ENCODE data around the gene TRAF3IP3. TPM values are rescaled to one million over a fixed set of nuclear protein-coding genes. Genes with fewer than 3 reads are reported as not detected.
A peak's percentile ranks its signal among the peaks of the same experiment; 100 is the strongest.

TRAF3IP3 gene
- total RNA-seq, 3 donors from 2014 or later: 59.0 to 109 (median 85.2) TPM

DNA sequence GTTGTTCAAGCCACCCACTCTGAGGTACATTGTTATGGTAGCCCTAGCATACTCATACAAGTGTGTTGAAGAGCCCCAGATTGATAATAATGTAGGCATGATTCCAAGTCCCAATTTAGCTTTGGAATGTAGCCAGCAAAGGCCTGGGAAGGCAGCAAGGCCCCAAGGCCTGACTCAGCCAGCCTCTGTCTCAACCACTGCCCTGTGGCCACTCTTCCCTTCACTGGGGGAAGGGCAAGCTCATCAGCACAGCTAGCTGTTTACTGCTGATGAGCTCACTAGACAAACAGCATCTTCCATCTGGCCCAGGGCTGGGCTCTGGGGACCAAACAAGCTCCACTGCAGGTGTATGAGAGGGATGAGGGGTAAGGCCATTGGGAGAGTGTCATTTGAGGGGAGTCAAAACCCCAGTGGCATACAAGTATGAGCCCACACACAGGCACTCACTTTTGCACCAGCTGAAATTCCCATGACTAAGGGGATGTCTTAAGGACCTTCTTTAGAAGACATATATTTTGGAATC is 52.3 kb downstream of the TRAF3IP3 start:
- H3K4me1 Mint-ChIP-seq (ENCODE audit: low read depth): peaks cover 11% of the 10 kb centered on the region

DNA sequence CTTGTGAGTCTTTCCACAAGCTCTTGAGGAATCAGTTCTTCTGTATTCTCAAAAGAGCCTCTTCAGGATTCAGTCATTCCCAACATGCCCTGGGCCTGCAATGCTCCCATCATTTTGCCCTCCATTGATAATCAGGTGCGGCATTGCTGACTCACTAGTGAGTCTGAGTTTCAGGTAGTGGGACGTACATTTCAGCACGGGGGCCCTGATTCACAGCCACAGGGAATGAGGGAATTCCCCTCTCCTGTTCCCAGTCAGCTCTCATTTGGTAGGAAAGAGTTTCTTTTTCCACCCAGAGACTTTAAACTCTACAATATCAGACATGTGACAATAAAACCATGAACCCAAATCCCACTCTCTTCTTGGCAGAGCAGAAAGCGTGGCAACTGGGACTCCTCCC is 53.8 kb downstream of the TRAF3IP3 start:
- Mint-ChIP-seq H3K4me3 (no peak overlapping the region), H3K27me3 (ENCODE audit: low read depth) (no peaks in the 10 kb centered on the region), H3K4me1 (ENCODE audit: low read depth) (peaks cover 11% of the 10 kb centered on the region), H3K36me3 (ENCODE audit: insufficient read depth) (no peaks in the 10 kb centered on the region), H3K9me3 (no peaks in the 10 kb centered on the region)
- no peak for DNase-seq
- ATAC-seq: no peak

More for the DNA sequence above, 52.3 kb downstream of the TRAF3IP3 start:
- no peak overlapping the region for H3K4me3 Mint-ChIP-seq
- no peak for DNase-seq
- no peaks in the 10 kb centered on the region for H3K27me3 Mint-ChIP-seq (ENCODE audit: low read depth)
- H3K9me3 Mint-ChIP-seq: no peaks in the 10 kb centered on the region
- H3K36me3 Mint-ChIP-seq (ENCODE audit: insufficient read depth): no peaks in the 10 kb centered on the region
- ATAC-seq: no peak

DNA sequence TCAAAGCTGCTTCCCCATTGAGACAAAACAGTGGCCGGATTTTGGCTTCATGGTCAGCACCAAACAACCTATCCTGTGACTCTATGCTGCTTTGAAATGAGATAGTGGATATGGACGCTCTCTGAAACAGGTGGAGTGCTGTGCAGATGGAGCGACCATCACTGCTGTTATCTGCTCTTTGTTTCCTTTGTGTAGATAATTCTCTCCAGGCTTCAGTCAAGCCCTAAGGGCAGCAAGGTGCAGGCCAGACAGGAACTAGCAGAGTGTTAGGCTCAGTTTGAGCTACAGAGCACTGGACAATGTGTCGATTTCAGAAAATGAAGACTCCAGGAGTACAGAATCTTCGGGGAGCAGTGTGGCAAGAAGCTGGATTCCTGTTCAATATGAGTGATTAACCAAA is 54.9 kb downstream of the TRAF3IP3 start:
- H3K9me3 Mint-ChIP-seq: no peaks in the 10 kb centered on the region
- H3K27me3 Mint-ChIP-seq (ENCODE audit: low read depth): no peaks in the 10 kb centered on the region
- H3K4me3 Mint-ChIP-seq: no peak overlapping the region
- ATAC-seq (no peak), DNase-seq (no peak)
- H3K4me1 Mint-ChIP-seq (ENCODE audit: low read depth): peaks cover 15% of the 10 kb centered on the region
- H3K36me3 Mint-ChIP-seq (ENCODE audit: insufficient read depth): no peaks in the 10 kb centered on the region

DNA sequence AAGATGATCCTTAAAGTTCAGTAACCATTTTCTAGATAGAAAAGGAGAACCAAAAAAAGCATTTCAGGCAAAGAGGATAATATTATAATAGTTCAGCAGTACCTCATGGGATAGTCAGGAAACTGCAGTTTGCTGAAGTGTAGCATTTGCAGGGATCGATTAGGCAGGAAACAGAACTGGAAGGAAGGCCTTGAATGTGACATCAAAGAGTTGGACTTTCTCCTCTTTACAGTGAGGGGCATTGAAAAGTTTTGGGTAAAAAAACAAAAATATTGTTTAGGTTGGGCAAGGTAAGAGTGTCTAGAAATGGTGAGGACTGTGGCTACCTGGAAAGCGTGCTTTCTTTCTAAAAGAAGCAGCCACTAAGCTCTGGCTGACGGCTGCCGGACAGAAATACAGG is 58.0 kb downstream of the TRAF3IP3 start:
- Mint-ChIP-seq H3K36me3 (ENCODE audit: insufficient read depth) (no peaks in the 10 kb centered on the region), H3K4me3 (no peak overlapping the region), H3K4me1 (ENCODE audit: low read depth) (peaks cover 14% of the 10 kb centered on the region), H3K27me3 (ENCODE audit: low read depth) (no peaks in the 10 kb centered on the region), H3K9me3 (no peaks in the 10 kb centered on the region)
- ATAC-seq: no peak
- DNase-seq: no peak

DNA sequence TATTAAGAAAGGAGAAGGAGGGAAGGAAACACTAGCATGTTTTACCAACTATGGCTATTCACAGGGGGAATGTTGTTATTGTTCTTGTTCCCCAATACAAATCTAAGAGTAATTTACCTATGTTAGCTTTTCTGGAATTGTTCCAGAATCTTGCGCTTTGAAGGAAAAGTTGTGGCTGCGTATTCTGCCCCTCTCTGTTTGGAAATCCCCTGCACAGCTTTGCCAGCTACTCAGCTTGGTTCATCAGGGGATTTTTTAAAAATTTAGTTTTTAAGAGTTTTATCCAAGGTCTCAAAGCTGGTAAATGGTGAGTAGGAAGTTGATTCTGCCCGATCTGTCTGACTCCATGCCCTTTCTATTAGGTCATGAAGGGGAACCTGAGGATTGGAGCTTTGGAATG is 59.6 kb downstream of the TRAF3IP3 start:
- peaks cover 14% of the 10 kb centered on the region for H3K4me1 Mint-ChIP-seq (ENCODE audit: low read depth)
- no peaks in the 10 kb centered on the region for H3K27me3 Mint-ChIP-seq (ENCODE audit: low read depth)
- no peak overlapping the region for H3K4me3 Mint-ChIP-seq
- DNase-seq (no peak), ATAC-seq (no peak)
- no peaks in the 10 kb centered on the region for H3K36me3 Mint-ChIP-seq (ENCODE audit: insufficient read depth)
- no peaks in the 10 kb centered on the region for H3K9me3 Mint-ChIP-seq

DNA sequence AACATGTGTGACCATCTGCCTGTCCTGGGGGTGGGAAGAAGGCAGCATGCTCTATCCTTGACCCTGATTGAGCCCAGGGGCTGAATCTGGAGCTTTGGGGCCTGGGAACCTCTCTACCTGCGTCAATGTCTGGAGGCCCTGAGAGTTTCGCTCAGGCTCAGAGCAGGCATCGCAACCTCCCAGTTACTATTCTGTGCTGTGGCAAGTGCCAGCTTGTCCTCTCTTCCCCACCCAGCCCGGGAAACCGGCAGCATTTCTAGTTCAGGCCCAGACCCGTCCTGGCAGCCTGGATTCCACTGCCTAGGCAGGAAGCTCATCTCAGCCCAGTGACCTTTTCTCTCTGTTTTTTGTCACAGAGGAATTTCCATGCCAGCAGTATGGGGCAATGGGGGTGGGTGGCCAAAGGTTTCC is 60.1 kb downstream of the TRAF3IP3 start:
- no peaks in the 10 kb centered on the region for H3K36me3 Mint-ChIP-seq (ENCODE audit: insufficient read depth)
- no peak overlapping the region for H3K4me3 Mint-ChIP-seq
- peaks cover 14% of the 10 kb centered on the region for H3K4me1 Mint-ChIP-seq (ENCODE audit: low read depth)
- no peaks in the 10 kb centered on the region for H3K9me3 Mint-ChIP-seq
- peaks cover under 1% of the 10 kb centered on the region for H3K27me3 Mint-ChIP-seq (ENCODE audit: low read depth)
- ATAC-seq (no peak), DNase-seq (no peak)

DNA sequence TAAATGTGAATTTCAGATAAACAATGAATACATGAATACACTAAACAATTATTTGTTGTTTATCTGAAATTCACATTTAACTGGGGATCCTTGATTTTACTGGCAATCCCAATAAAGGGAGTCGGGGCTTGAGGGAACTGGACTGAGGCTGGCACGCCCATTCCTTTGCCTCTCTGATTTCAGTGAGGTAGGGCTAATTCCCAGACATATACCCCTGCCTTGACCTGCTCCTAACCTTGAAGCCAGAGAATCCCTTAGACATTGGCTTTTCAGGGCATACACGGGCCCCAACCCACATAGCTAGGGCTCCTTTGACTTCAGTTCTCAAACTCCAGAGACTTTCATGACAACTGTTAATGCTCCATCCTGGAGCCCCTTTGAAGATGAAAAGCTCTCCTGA is 61.1 kb downstream of the TRAF3IP3 start:
- H3K4me3 Mint-ChIP-seq: no peak overlapping the region
- peaks cover 14% of the 10 kb centered on the region for H3K4me1 Mint-ChIP-seq (ENCODE audit: low read depth)
- ATAC-seq: no peak
- no peaks in the 10 kb centered on the region for H3K9me3 Mint-ChIP-seq
- H3K27me3 Mint-ChIP-seq (ENCODE audit: low read depth): peaks cover 7% of the 10 kb centered on the region
- DNase-seq: no peak
- no peaks in the 10 kb centered on the region for H3K36me3 Mint-ChIP-seq (ENCODE audit: insufficient read depth)

DNA sequence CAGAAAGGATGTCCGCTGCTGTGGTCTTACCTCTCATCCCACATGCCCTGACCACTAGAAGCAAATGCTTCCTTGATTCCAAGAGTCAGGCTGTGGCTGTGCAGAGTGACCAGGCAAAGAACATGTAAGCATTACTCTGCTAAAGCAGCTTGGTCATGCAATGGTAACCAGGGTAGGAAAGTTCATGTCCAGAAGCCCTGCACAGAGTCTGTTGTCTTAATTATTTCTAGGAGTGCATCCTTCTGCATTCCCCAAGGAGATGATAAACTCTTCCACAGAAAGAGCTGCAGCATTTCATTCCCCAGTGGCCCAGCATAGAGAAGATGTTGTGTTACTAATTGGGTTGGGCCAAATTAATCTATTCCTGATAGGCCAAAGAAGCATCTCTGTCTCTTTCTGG is 61.8 kb downstream of the TRAF3IP3 start:
- DNase-seq (no peak), ATAC-seq (no peak)
- H3K9me3 Mint-ChIP-seq: no peaks in the 10 kb centered on the region
- H3K4me3 Mint-ChIP-seq: no peak overlapping the region
- H3K36me3 Mint-ChIP-seq (ENCODE audit: insufficient read depth): no peaks in the 10 kb centered on the region
- H3K4me1 Mint-ChIP-seq (ENCODE audit: low read depth): peaks cover 16% of the 10 kb centered on the region
- peaks cover 10% of the 10 kb centered on the region for H3K27me3 Mint-ChIP-seq (ENCODE audit: low read depth)

DNA sequence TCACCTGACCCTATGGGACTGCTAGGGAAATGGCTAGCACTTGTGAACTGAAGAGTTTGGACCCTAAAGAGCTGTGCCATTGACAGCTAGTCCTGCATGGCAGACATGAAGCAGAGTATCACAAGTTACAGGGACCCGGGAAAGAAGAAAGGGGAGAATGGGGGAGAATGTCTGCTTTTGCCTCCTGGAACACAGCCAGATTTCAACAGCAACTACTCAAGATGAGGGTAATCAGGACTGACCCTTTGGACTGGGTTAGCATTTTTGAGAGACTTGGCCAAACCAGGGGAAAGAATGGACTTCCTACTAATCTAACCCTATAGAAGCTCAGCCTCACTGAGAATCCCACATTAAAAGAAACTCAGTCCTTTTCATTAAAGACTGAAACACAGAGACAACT is 63.2 kb downstream of the TRAF3IP3 start:
- no peaks in the 10 kb centered on the region for H3K9me3 Mint-ChIP-seq

DNA sequence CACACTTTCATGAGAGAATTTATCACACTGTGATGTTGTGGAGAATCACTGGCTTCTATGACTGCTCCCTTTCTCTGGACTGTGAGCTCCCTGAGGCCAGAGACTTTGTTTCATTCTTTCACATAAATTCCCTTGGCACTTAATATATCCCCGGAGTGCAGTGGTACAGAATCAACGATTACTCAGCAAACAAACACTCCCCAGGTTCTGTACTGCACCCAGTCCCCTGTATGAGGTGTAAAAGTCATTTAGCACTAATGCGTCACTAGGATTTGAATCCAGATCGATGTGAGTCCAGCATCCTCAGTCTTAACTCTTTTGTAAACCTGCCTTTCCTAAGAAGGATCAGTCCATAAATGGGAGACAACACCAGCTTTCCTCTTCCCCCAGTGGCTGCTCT is 65.1 kb downstream of the TRAF3IP3 start:
- H3K4me1 Mint-ChIP-seq (ENCODE audit: low read depth): peaks cover 11% of the 10 kb centered on the region
- no peak for ATAC-seq
- peaks cover 14% of the 10 kb centered on the region for H3K27me3 Mint-ChIP-seq (ENCODE audit: low read depth)
- H3K9me3 Mint-ChIP-seq: no peaks in the 10 kb centered on the region
- H3K36me3 Mint-ChIP-seq (ENCODE audit: insufficient read depth): no peaks in the 10 kb centered on the region
- H3K4me3 Mint-ChIP-seq: no peak overlapping the region
- no peak for DNase-seq

More for the DNA sequence above, 63.2 kb downstream of the TRAF3IP3 start:
- peaks cover 22% of the 10 kb centered on the region for H3K4me1 Mint-ChIP-seq (ENCODE audit: low read depth)
- ATAC-seq (no peak), DNase-seq (no peak)
- H3K4me3 Mint-ChIP-seq: no peak overlapping the region
- no peaks in the 10 kb centered on the region for H3K36me3 Mint-ChIP-seq (ENCODE audit: insufficient read depth)
- H3K27me3 Mint-ChIP-seq (ENCODE audit: low read depth): peaks cover 14% of the 10 kb centered on the region

DNA sequence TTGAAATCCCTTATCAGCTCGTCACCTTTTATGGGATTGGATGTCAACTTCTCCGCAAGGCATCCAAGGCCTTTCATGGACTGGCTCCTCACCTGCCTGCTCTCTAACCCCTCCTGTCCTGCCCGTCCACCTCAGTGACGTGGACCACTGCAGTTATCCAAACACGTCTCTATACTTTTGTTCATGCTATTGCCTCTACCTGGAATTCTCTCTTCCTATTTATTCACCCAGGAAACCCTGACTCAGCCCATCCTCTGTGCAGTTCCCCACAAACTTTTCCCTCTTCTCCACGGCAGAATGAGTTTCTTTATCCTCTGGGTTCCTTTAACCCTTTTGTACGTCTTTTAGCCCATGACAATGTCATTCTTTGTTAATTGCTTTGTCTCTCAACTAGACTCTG is 66.9 kb downstream of the TRAF3IP3 start:
- peaks cover 16% of the 10 kb centered on the region for H3K4me1 Mint-ChIP-seq (ENCODE audit: low read depth)
- peaks cover 14% of the 10 kb centered on the region for H3K27me3 Mint-ChIP-seq (ENCODE audit: low read depth)
- no peaks in the 10 kb centered on the region for H3K36me3 Mint-ChIP-seq (ENCODE audit: insufficient read depth)
- H3K4me3 Mint-ChIP-seq: no peak overlapping the region
- DNase-seq (no peak), ATAC-seq (no peak)
- H3K9me3 Mint-ChIP-seq: no peaks in the 10 kb centered on the region

DNA sequence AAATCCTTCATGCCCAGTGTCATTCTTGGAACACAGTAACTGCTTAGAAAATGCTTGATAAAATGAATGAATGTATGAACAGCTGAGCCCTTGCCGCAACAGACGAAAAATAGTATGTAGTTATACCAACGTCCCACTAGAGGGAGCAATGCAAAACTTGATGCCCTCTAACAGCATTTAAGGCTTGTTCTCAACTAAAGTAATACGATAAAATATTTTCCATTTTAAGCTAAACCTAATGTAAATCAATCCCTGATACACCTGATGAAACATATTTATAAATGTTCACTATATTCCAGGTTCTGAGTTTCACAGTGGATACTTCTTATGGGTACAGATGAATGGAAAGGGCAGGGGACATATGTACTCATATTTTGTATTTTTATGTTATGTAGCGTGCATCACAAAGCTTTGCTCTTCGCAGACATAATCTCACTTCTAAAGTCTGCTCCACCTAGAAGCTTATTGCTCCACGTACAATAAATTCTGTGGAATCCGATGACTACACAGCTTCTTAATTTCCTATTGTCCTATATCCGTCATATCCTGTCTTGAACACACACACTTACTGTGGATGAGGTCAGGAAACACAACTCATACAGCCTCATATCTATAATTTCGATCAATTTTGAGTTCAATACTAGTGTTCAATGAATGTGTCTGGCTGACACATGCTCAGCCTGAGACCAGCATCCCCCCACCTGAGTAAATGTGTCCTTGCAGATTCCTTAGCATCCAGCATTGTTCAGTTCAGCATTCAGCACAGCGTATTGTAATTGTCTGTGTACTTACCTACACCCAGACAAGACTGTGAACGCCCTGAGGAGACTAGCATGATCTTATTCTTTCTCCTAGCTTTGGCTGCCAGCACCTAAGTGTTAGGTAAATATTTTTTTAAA is 67.5 kb downstream of the TRAF3IP3 start:
- H3K9me3 Mint-ChIP-seq: no peaks in the 10 kb centered on the region
- no peaks in the 10 kb centered on the region for H3K36me3 Mint-ChIP-seq (ENCODE audit: insufficient read depth)
- ATAC-seq (peak in 1 of 2 donors; percentile 32), DNase-seq (no peak)
- H3K27me3 Mint-ChIP-seq (ENCODE audit: low read depth): peaks cover 14% of the 10 kb centered on the region
- H3K4me3 Mint-ChIP-seq: no peak overlapping the region
- peaks cover 17% of the 10 kb centered on the region for H3K4me1 Mint-ChIP-seq (ENCODE audit: low read depth)

DNA sequence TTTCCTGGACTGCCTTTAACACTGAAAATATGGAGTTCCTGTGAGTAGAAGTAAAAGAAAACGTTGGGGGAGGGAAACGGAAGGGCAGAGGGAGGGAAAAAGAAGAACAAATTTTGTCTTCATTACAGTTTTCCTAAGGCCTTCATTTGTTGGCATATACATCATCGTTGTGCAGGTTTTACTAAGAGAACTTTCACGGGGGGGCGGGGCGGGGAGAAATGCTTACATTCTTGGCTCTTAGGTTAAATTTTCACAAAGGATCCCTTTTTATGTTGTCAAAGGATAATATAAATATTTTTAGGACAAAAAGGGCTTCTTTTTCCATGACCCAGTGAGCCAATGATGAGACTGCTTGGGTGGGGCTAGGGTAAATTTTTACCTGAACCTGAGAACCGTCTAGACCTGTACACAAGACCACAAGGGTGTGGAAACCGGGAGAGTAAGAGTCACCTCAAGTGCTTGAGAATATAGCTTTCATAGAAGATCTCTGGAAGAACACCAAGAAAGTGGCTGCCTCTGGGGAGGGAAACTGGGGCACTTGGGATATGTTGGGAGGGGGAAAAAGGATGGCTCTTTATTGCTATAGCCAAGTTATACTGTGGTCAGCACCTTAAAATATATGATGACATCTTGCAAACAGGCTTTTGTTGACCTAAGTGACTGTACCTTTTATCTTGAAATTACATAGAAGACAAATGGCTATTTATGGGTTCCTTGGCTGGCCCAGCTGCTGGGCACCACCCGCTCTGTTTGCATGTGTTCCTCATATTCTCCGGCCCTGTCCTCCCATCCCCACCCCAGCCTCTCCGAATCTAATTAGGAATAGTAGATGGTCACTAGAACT is 70.0 kb downstream of the TRAF3IP3 start:
- H3K9me3 Mint-ChIP-seq: no peaks in the 10 kb centered on the region
- H3K4me1 Mint-ChIP-seq (ENCODE audit: low read depth): peaks cover 35% of the 10 kb centered on the region
- ATAC-seq (no peak), DNase-seq (no peak)
- H3K27me3 Mint-ChIP-seq (ENCODE audit: low read depth): peaks cover 14% of the 10 kb centered on the region
- H3K36me3 Mint-ChIP-seq (ENCODE audit: insufficient read depth): peaks cover 7% of the 10 kb centered on the region
- H3K4me3 Mint-ChIP-seq: no peak overlapping the region

DNA sequence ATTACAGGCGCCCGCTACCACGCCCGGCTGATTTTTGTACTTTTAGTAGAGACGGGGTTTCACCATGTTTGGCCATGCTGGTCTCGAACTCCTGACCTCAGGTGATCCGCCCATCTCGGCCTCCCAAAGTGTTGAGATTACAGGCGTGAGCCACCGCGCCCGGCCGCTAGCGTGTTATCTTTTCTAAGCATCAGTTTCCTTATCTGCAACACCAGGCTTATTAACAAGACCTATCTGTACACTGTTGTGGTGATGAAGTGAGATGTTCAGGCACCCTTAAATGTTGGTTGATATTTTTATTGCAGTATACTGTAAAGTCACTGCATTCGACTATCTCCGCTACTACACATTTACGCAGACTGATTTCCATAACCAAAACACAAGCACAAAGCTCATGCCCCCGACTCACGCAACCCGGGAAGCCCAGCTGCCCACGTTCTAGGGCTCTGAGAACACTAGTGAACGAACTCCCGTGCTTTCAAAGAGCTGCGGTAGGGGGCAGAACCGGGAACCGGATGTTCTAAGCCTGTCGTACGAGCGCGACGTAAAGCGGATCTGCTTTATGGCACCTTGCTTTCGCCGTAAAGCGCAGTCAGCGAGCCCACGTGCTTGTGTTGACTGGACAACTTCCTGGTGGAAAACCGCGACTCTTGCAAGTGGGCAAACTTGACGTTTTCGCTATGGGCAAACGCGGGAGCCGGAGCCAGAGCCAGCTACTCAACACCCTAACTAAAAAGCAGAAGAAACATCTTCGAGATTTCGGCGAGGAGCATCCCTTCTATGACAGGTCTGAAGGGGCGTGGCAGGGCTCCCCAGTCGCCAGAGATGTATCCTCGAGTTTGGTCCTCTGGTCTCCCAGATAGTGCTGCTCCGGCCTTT is 71.8 kb downstream of the TRAF3IP3 start, which contains the start of gene UTP25:
Gene UTP25, plus strand, starts transcription at position 589 of the 879 bp plus-strand sequence. Its CDS starts 92 bp downstream, at position 681.
- no peaks in the 10 kb centered on the region for H3K9me3 Mint-ChIP-seq
- peaks cover 41% of the 10 kb centered on the region for H3K4me1 Mint-ChIP-seq (ENCODE audit: low read depth)
- ATAC-seq (peak; percentile 94 to 95), DNase-seq (peak; percentile 90)
- peak within 1 kb of the TSS; percentile 95 for H3K4me3 Mint-ChIP-seq
- H3K27me3 Mint-ChIP-seq (ENCODE audit: low read depth): peaks cover 5% of the 10 kb centered on the region
- H3K36me3 Mint-ChIP-seq (ENCODE audit: insufficient read depth): peaks cover 18% of the 10 kb centered on the region

All from activated T-cell treated with anti-CD3 and anti-CD28 coated beads, Interleukin-2, amount 50 U/mL, for 4 hours (primary cell).